ENCODE results near the gene TTLL11. TPM values are rescaled to one million over a fixed set of nuclear protein-coding genes. Genes with fewer than 3 reads are reported as not detected.

Gene TTLL11
- total RNA-seq, 1 experiment from 2014 or later: 1.5 TPM

DNA sequence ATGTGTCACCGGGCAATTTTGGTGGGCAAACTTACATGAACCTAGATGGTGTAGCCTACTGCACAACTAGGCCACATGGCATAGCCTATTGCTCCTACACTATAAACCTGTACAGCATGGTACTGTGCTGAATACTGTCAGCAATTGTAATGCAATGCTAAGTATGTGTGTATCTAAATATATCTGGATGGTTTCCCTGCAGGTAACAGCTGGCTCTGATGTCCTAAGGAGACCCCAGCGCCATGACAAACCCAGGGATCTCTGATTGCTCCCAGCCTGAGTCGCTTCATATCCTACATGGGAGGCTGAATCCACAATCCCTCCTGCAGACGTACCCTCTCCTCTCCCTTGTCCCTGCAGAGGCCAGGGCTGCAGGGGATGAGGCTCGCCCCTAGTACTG, 26.6 kb upstream of the TTLL11 start:
- H3T11ph ChIP-seq (ENCODE audit: low read length): no peak overlapping the region
- no peaks in the 10 kb centered on the region for H3K23me2 ChIP-seq (ENCODE audit: insufficient read length, low read depth, low read length, poor library complexity, severe bottlenecking)
- peaks cover 5% of the 10 kb centered on the region; the same call in 1 of the 2 replicates for H3K27me3 Mint-ChIP-seq (ENCODE audit: low read depth)
- H3K9me3 ChIP-seq (ENCODE audit: control insufficient read depth, low read depth, low read length): no peaks in the 10 kb centered on the region
- H3K4me1 Mint-ChIP-seq: peaks cover 19 to 21% of the 10 kb centered on the region in 2 experiments
- no peak for DNase-seq
- no peak overlapping the region for H2AK5ac ChIP-seq (ENCODE audit: insufficient read length, low read length)
- H3K4me3 Mint-ChIP-seq: no peak overlapping the region
- no peak overlapping the region for H3K56ac ChIP-seq (ENCODE audit: insufficient read length, low read depth, low read length)
- peaks cover 5% of the 10 kb centered on the region; the same call in 1 of the 2 replicates for H3K4me1 ChIP-seq (ENCODE audit: insufficient read depth, low read length)
- H3K14ac ChIP-seq (ENCODE audit: insufficient read depth, low read length): no peak overlapping the region; the same call in 1 of the 2 replicates
- no peaks in the 10 kb centered on the region for H3K9me3 Mint-ChIP-seq
- H4K91ac ChIP-seq (ENCODE audit: insufficient read length, low read depth, low read length): no peak overlapping the region
- no peaks in the 10 kb centered on the region for H3K36me3 Mint-ChIP-seq (ENCODE audit: insufficient read depth in 1 of 3, low read depth in 3 of 3)
- H2BK20ac ChIP-seq (ENCODE audit: low read depth, low read length, poor library complexity, severe bottlenecking): no peak overlapping the region
- no peaks in the 10 kb centered on the region for H3K79me2 ChIP-seq (ENCODE audit: insufficient read depth, low read length)
- no peak overlapping the region for H4K5ac ChIP-seq (ENCODE audit: insufficient read length, low read depth, low read length)
- H3K18ac ChIP-seq (ENCODE audit: insufficient read length, low read depth, low read length): no peak overlapping the region
- H3K27ac ChIP-seq (ENCODE audit: insufficient read length, low read depth, low read length): no peak overlapping the region
- no peak overlapping the region for H3K23ac ChIP-seq (ENCODE audit: insufficient read length, low read depth, low read length)
- no peaks in the 10 kb centered on the region for H4K20me1 ChIP-seq (ENCODE audit: control insufficient read depth, insufficient read depth, insufficient read length)
- no peak overlapping the region for H3K4ac ChIP-seq (ENCODE audit: low read depth, low read length)
- H3K27ac Mint-ChIP-seq: no peak overlapping the region; a peak in 1 of 7 replicates
- H2BK12ac ChIP-seq (ENCODE audit: insufficient read length, low read depth, low read length): no peak overlapping the region
- TF ChIP-seq, protein P1, sequence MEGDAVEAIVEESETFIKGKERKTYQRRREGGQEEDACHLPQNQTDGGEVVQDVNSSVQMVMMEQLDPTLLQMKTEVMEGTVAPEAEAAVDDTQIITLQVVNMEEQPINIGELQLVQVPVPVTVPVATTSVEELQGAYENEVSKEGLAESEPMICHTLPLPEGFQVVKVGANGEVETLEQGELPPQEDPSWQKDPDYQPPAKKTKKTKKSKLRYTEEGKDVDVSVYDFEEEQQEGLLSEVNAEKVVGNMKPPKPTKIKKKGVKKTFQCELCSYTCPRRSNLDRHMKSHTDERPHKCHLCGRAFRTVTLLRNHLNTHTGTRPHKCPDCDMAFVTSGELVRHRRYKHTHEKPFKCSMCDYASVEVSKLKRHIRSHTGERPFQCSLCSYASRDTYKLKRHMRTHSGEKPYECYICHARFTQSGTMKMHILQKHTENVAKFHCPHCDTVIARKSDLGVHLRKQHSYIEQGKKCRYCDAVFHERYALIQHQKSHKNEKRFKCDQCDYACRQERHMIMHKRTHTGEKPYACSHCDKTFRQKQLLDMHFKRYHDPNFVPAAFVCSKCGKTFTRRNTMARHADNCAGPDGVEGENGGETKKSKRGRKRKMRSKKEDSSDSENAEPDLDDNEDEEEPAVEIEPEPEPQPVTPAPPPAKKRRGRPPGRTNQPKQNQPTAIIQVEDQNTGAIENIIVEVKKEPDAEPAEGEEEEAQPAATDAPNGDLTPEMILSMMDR (conservative IDR thresholded peaks at IDR 0.05): no peak
- H3K9ac ChIP-seq (ENCODE audit: extremely low read depth, insufficient read length, low read length): no peak overlapping the region
- no peak overlapping the region for H3K4me2 ChIP-seq (ENCODE audit: insufficient read depth, insufficient read length, low read length)
- H3K27me3 ChIP-seq (ENCODE audit: insufficient read depth, low read length): no peaks in the 10 kb centered on the region
- H3K79me1 ChIP-seq (ENCODE audit: insufficient read depth, low read depth, low read length, poor library complexity, severe bottlenecking): no peaks in the 10 kb centered on the region
- no peak overlapping the region for H2BK15ac ChIP-seq (ENCODE audit: low read depth, low read length)
- H4K8ac ChIP-seq (replicated peaks; ENCODE audit: insufficient read length, low read depth, low read length): no peak overlapping the region
- H2BK5ac ChIP-seq (ENCODE audit: insufficient read length, low read length): no peak overlapping the region
- no peak overlapping the region for H2BK120ac ChIP-seq (ENCODE audit: low read depth, low read length, poor library complexity, severe bottlenecking)
- whole genome bisulfite sequencing (ENCODE audit: extremely low coverage, insufficient read length, low lambda C conversion rate): no CpG with 5 or more reads among the region's 5 CpGs
- H2AFZ ChIP-seq (ENCODE audit: low read length): no peak overlapping the region

Measured in H9 (cell line).